T-helper 2 cell (primary cell): ENCODE measurements around the gene B4GALT3.

Experiments
- DNase-seq, 5 experiments: peaks; one replicate each; pipeline versions ENCODE4 v3.0.0 to v3.0.0-alpha.2; 2012 to 2022

The B4GALT3 gene

DNA sequence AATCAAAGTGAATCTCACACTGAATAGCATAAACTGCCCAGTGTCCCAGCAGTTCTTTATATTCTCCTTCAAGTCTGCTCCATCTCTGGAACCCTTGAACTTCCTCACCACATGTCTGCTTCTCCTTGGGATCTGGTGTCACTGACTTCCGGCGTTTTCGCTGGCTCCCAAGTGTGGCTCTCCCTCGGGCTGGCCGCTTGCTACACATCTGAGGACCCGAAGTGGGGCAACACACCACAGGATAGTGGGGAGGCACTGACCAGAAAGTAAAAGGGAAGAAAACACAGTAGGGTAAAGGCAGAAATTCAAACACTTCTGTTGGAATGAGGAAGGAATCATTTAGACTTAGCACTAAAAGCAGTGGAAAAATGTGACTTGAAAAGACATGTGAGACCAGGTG lies 54.3 kb downstream of the B4GALT3 start:
- no peak for DNase-seq

DNA sequence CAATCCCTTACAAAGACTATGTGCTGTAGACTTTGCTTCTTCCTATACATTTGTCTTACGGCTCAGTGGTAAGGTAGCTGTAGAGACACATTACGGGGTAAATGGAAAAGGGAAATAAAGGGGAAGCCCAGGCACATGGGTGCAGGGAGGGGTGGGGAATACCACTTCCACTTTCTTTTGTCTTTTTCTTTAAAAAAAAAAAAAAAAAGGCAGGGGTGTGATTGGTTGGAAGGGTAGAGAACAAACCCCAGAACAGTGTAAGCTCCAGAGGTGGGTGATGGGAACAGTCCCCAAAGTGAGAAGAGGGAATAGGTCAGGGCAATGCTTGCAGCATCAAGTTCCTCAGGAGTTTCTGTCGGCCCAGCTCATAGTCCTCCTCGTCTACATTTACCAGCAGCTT lies 55.5 kb downstream of the B4GALT3 start:
- DNase-seq, result no peak
